Heart left ventricle (tissue), 16 donors: ENCODE results near the gene CEP192. TPM values are rescaled to one million over a fixed set of nuclear protein-coding genes. Genes with fewer than 3 reads are reported as not detected.

Source experiments
- ATAC-seq, 4 donors: fragments of 200-7000 bp; cut with Tn5 transposase; one replicate each; pipeline ENCODE4 v1.9.1; 2020 to 2022; ENCODE audit warnings: moderate library complexity in 4 of 4, mild to moderate bottlenecking in 3 of 4, moderate number of reproducible peaks in 1 of 4
- DNase-seq, 5 donors: peaks; one replicate each; pipeline ENCODE4 v3.0.0-alpha.2; 2020
- H3K27ac ChIP-seq, 12 donors: fragments of 200-600 bp; sonication (generic) in 4 of 12; one replicate each; pipeline versions ENCODE4 v1.5.0 to v1.8.0; 2016 to 2022; ENCODE audit warnings: mild to moderate bottlenecking in 2 of 12
- H3K27me3 ChIP-seq, 9 donors: fragments of 200-600 bp; sonication (generic) in 2 of 9; one replicate each; pipeline versions ENCODE4 v1.5.1 to v1.8.0; 2016 to 2022; ENCODE audit warnings: mild to moderate bottlenecking in 3 of 9
- H3K36me3 ChIP-seq, 9 donors: fragments of 200-600 bp; sonication (generic) in 2 of 9; one replicate each; pipeline versions ENCODE4 v1.5.0 to v1.8.0; 2018 to 2022; ENCODE audit warnings: mild to moderate bottlenecking in 2 of 9
- H3K4me1 ChIP-seq, 12 donors: fragments of 200-600 bp; sonication (generic) in 4 of 12; one replicate each; pipeline versions ENCODE4 v1.5.0 to v1.8.0; 2016 to 2022; ENCODE audit warnings: mild to moderate bottlenecking in 3 of 12
- H3K4me3 ChIP-seq, 12 donors: fragments of 200-600 bp; sonication (generic) in 4 of 12; one replicate each; pipeline versions ENCODE4 v1.5.0 to v1.8.0; 2017 to 2022; ENCODE audit warnings: mild to moderate bottlenecking in 9 of 12, moderate library complexity in 4 of 12
- H3K9me3 ChIP-seq, 12 donors: fragments of 200-600 bp; sonication (generic) in 4 of 12; one replicate each; pipeline versions ENCODE4 v1.5.0 to v1.8.0; 2016 to 2022; ENCODE audit warnings: mild to moderate bottlenecking in 1 of 12
- CTCF ChIP-seq, 12 donors: fragments of 200-600 bp; sonication (generic) in 4 of 12; IDR thresholded peaks; one replicate each; pipeline versions ENCODE4 v1.5.0 to v1.8.0; 2018 to 2022; ENCODE audit warnings: antibody characterized with exemption in 12 of 12, mild to moderate bottlenecking in 5 of 12
- POLR2A ChIP-seq, 2 donors: fragments of 450-650 bp; IDR thresholded peaks; one replicate each; pipeline ENCODE4 v1.6.1; 2017; ENCODE audit warnings: antibody characterized with exemption in 2 of 2, mild to moderate bottlenecking in 2 of 2, moderate library complexity in 2 of 2
- WGBS, 4 donors: extraction: QIAGEN DNeasy Blood & Tissue Kit in 2 of 4; methylation state at CpG; one replicate each; pipeline versions ENCODE4 v1.1.5 to v1.1.7; 2013 to 2018; 5-methylcytosine and 5-hydroxymethylcytosine counted together
- intact Hi-C, 10 donors: fragments of 100-400 bp; cut with DNase I; formaldehyde crosslinking; loops; one replicate each; pipeline versions ENCODE4 v1.11.1 to v1.14.2; 2022
- polyA plus RNA-seq, 2 donors: library from polyadenylated mRNA; stranded (reverse); fragments of 200-250 nt; gene quantifications; one replicate each; pipeline ENCODE4 v1.2.3, GENCODE V29; 2013
- total RNA-seq, 9 donors: library from RNA; depleted of rRNA in 2 of 9; stranded (reverse); fragments of >200 nt in 2 of 9; fragmentation: NEBNext Ultra II Directional in 3 of 9; extraction: Animal tissue kit (Norgen Biotek cat#: 25700) in 3 of 9; gene quantifications; one replicate each; pipeline versions ENCODE4 v1.1.0 to v1.2.4, GENCODE V29; 2016 to 2023
- donor health status: ischemic (EF 13 %, LVEDD 7.1; RV severe dilation, severe dysfunction).
- donor health status: healthy with polysubstance abuse.
- donor health status: DM: no; HTN: yes; CAD: no.
- donor health status: DM: no; HTN: no; CAD: no.
- donor health status: ischemic (EF 25% LVEDD 6.9; RV normal size, moderate dysfunction).
- donor health status: ischemic (EF 25% LVEDD 5.7; RV mildly dilated, moderate dysfunction).
- donor health status: healthy.
- donor health status: DM: yes; HTN: yes; CAD: no.
- donor health status: ischemic (EF 35%, LVEDD 5.7; RV mildly dilated, moderate dysfunction).
- donor health status: nonischemic (EF 11% LVEDD 7.7; RV severe dilation, severe dysfunction).
- donor health status: DM: yes; HTN: yes; CAD: no.
- donor health status: PGD.
- donor health status: ischemic (EF 29% LVEDD 5.4; RV normal size, mild dysfunction).
- donor health status: nonischemic (EF 23%, LVEDD 6.1; RV moderate dilation, normal function).

Gene CEP192
- total and polyA plus RNA-seq, 11 donors, result 5.5 to 36.3 (median 24.1) TPM

- peak; percentile 96 to 100 (median 98) for ATAC-seq
- 36 to 38% (median 36%) methylated on average over 8 of the region's 8 CpGs for WGBS, 4 donors
- H3K27me3 ChIP-seq, result no peaks in the 10 kb centered on the region
- peaks cover 0 to 20% (median 0%) of the 10 kb centered on the region in 12 donors for H3K4me1 ChIP-seq
- H3K27ac ChIP-seq, result peak overlapping the region in 9 of 12 donors; percentile 32 to 73 (median 47)
- TF ChIP-seq CTCF (IDR thresholded peaks at IDR 0.05) (peak; percentile 25 to 72 (median 55)), POLR2A (IDR thresholded peaks at IDR 0.05) (no peak)
- H3K9me3 ChIP-seq, result no peaks in the 10 kb centered on the region
- intact Hi-C loops, result loop anchor here in 5 of 10 donors (5.0 to 10.0 kb wide), 5 partner anchors 52 to 692 kb away; no protein-coding TSS in a partner anchor
- peaks cover 0 to 66% (median 59%) of the 10 kb centered on the region in 9 donors for H3K36me3 ChIP-seq
- H3K4me3 ChIP-seq, result no peak overlapping the region
- DNase-seq, result peak; percentile 79 to 92 (median 83)
Measured at GRCh38 chr18:13112982-13113381, 121.8 kb downstream of the CEP192 start.

- 87 to 91% (median 88%) methylated on average over 3 of the region's 3 CpGs for WGBS, 4 donors
- H3K36me3 ChIP-seq, result peaks cover 0 to 82% (median 41%) of the 10 kb centered on the region in 9 donors
- TF ChIP-seq POLR2A (IDR thresholded peaks at IDR 0.05), result no peak
- no peak for TF ChIP-seq CTCF (IDR thresholded peaks at IDR 0.05)
Measured at GRCh38 chr18:13120255-13120654, 129.1 kb downstream of the CEP192 start.

GRCh38 chr18:13120983-13121441 is 129.8 kb downstream of the CEP192 start:
- intact Hi-C loops, result loop anchor here in 2 of 10 donors (5.0 to 10.0 kb wide), 2 partner anchors 36 to 504 kb away; no protein-coding TSS in a partner anchor
- Histone ChIP-seq H3K9me3 (no peaks in the 10 kb centered on the region), H3K27me3 (no peaks in the 10 kb centered on the region), H3K4me3 (no peak overlapping the region), H3K36me3 (peaks cover 0 to 82% (median 36%) of the 10 kb centered on the region in 9 donors), H3K27ac (peak overlapping the region in 6 of 12 donors; percentile 4 to 46 (median 22)), H3K4me1 (peaks cover 0 to 9% (median 0%) of the 10 kb centered on the region in 12 donors)
- ATAC-seq, result peak; percentile 31 to 71 (median 62)
- no peak for DNase-seq
- WGBS, 4 donors, result 73 to 80% (median 78%) methylated on average over 4 of the region's 4 CpGs
- no peak for TF ChIP-seq POLR2A (IDR thresholded peaks at IDR 0.05)
- TF ChIP-seq CTCF (IDR thresholded peaks at IDR 0.05), result no peak

More at GRCh38 chr18:13120255-13120654, 129.1 kb downstream of the CEP192 start:
- no peak for DNase-seq
- intact Hi-C loops, result loop anchor here in 2 of 10 donors (5.0 to 10.0 kb wide), 2 partner anchors 37 to 505 kb away; no protein-coding TSS in a partner anchor
- no peak for ATAC-seq
- no peak overlapping the region for H3K4me3 ChIP-seq
- no peaks in the 10 kb centered on the region for H3K9me3 ChIP-seq
- no peak overlapping the region for H3K27ac ChIP-seq
- peaks cover 0 to 9% (median 0%) of the 10 kb centered on the region in 12 donors for H3K4me1 ChIP-seq
- H3K27me3 ChIP-seq, result no peaks in the 10 kb centered on the region

GRCh38 chr18:13124411-13124810 is 133.2 kb downstream of the CEP192 start:
- Histone ChIP-seq H3K27me3 (no peaks in the 10 kb centered on the region), H3K4me3 (no peak overlapping the region), H3K4me1 (peaks cover 0 to 9% (median 0%) of the 10 kb centered on the region in 12 donors), H3K36me3 (peaks cover 0 to 64% (median 10%) of the 10 kb centered on the region in 9 donors), H3K9me3 (no peaks in the 10 kb centered on the region), H3K27ac (no peak overlapping the region)
- no peak for TF ChIP-seq POLR2A (IDR thresholded peaks at IDR 0.05)
- DNase-seq, result no peak
- peak in 2 of 4 donors; percentile 50 to 69 for ATAC-seq
- WGBS, 4 donors, result 72 to 86% (median 81%) methylated on average over 8 of the region's 8 CpGs
- intact Hi-C loops, result loop anchor here in 2 of 10 donors (5.0 to 10.0 kb wide), 2 partner anchors 33 to 500 kb away; no protein-coding TSS in a partner anchor
